Measurements from ENCODE around the gene AHCYL2. TPM values are rescaled to one million over a fixed set of nuclear protein-coding genes. Genes with fewer than 3 reads are reported as not detected.

Gene AHCYL2
- total and polyA plus RNA-seq, 2 of the 8 experiments (the other 6 are each of a cell fraction or from before 2014, with no cell fraction given): 20.7 to 25.4 TPM

DNA sequence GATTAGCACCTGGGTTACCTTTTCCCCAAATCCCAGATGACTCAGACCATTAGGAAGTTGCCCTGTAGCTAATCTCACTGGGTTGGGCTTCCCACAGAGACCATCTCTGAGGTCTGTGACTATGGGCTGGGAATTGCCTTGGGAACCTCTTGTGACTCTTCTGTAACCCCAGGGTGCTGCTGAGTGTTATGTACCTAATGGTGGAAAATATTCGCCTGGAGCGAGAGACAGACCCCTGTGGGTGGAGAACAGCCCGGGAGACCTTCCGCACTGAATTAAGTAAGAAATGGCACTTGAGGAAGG is 229.4 kb downstream of the AHCYL2 start (continued):
- TF ChIP-seq, protein P1, sequence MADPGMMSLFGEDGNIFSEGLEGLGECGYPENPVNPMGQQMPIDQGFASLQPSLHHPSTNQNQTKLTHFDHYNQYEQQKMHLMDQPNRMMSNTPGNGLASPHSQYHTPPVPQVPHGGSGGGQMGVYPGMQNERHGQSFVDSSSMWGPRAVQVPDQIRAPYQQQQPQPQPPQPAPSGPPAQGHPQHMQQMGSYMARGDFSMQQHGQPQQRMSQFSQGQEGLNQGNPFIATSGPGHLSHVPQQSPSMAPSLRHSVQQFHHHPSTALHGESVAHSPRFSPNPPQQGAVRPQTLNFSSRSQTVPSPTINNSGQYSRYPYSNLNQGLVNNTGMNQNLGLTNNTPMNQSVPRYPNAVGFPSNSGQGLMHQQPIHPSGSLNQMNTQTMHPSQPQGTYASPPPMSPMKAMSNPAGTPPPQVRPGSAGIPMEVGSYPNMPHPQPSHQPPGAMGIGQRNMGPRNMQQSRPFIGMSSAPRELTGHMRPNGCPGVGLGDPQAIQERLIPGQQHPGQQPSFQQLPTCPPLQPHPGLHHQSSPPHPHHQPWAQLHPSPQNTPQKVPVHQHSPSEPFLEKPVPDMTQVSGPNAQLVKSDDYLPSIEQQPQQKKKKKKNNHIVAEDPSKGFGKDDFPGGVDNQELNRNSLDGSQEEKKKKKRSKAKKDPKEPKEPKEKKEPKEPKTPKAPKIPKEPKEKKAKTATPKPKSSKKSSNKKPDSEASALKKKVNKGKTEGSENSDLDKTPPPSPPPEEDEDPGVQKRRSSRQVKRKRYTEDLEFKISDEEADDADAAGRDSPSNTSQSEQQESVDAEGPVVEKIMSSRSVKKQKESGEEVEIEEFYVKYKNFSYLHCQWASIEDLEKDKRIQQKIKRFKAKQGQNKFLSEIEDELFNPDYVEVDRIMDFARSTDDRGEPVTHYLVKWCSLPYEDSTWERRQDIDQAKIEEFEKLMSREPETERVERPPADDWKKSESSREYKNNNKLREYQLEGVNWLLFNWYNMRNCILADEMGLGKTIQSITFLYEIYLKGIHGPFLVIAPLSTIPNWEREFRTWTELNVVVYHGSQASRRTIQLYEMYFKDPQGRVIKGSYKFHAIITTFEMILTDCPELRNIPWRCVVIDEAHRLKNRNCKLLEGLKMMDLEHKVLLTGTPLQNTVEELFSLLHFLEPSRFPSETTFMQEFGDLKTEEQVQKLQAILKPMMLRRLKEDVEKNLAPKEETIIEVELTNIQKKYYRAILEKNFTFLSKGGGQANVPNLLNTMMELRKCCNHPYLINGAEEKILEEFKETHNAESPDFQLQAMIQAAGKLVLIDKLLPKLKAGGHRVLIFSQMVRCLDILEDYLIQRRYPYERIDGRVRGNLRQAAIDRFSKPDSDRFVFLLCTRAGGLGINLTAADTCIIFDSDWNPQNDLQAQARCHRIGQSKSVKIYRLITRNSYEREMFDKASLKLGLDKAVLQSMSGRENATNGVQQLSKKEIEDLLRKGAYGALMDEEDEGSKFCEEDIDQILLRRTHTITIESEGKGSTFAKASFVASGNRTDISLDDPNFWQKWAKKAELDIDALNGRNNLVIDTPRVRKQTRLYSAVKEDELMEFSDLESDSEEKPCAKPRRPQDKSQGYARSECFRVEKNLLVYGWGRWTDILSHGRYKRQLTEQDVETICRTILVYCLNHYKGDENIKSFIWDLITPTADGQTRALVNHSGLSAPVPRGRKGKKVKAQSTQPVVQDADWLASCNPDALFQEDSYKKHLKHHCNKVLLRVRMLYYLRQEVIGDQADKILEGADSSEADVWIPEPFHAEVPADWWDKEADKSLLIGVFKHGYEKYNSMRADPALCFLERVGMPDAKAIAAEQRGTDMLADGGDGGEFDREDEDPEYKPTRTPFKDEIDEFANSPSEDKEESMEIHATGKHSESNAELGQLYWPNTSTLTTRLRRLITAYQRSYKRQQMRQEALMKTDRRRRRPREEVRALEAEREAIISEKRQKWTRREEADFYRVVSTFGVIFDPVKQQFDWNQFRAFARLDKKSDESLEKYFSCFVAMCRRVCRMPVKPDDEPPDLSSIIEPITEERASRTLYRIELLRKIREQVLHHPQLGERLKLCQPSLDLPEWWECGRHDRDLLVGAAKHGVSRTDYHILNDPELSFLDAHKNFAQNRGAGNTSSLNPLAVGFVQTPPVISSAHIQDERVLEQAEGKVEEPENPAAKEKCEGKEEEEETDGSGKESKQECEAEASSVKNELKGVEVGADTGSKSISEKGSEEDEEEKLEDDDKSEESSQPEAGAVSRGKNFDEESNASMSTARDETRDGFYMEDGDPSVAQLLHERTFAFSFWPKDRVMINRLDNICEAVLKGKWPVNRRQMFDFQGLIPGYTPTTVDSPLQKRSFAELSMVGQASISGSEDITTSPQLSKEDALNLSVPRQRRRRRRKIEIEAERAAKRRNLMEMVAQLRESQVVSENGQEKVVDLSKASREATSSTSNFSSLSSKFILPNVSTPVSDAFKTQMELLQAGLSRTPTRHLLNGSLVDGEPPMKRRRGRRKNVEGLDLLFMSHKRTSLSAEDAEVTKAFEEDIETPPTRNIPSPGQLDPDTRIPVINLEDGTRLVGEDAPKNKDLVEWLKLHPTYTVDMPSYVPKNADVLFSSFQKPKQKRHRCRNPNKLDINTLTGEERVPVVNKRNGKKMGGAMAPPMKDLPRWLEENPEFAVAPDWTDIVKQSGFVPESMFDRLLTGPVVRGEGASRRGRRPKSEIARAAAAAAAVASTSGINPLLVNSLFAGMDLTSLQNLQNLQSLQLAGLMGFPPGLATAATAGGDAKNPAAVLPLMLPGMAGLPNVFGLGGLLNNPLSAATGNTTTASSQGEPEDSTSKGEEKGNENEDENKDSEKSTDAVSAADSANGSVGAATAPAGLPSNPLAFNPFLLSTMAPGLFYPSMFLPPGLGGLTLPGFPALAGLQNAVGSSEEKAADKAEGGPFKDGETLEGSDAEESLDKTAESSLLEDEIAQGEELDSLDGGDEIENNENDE (IDR thresholded peaks at IDR 0.05; ENCODE audit: insufficient replicate concordance, low read length): no peak
- TF ChIP-seq CHD2 (IDR thresholded peaks at IDR 0.05; ENCODE audit: low read length): no peak
- TF ChIP-seq KDM4A (IDR thresholded peaks at IDR 0.05; ENCODE audit: low read depth, low read length, severe bottlenecking): no peak
- TF ChIP-seq BACH1 (IDR thresholded peaks at IDR 0.05; ENCODE audit: low read length): no peak
- TF ChIP-seq SIN3A (conservative IDR thresholded peaks at IDR 0.05 in 1 of 2, IDR thresholded peaks at IDR 0.05 in 1 of 2; ENCODE audit: low read depth in 1 of 2, low read length in 2 of 2): no peak
- no peak for TF ChIP-seq EP300 (IDR thresholded peaks at IDR 0.05; ENCODE audit: borderline replicate concordance in 1 of 2, low read depth in 2 of 2, low read length in 2 of 2)
- TF ChIP-seq BCL11A (IDR thresholded peaks at IDR 0.05; ENCODE audit: low read depth in 2 of 2, low read length in 2 of 2): no peak
- TF ChIP-seq RXRA (IDR thresholded peaks at IDR 0.05; ENCODE audit: insufficient read depth, low read depth, low read length): no peak
- TF ChIP-seq KDM5A (IDR thresholded peaks at IDR 0.05; ENCODE audit: low read length): no peak
- TF ChIP-seq TEAD4 (IDR thresholded peaks at IDR 0.05; ENCODE audit: low read depth, low read length): no peak
- TF ChIP-seq ZNF274 (IDR thresholded peaks at IDR 0.05; ENCODE audit: borderline replicate concordance, extremely low read depth, low read length): no peak
- TF ChIP-seq KDM1A (IDR thresholded peaks at IDR 0.05; ENCODE audit: borderline replicate concordance, low read length): no peak
- TF ChIP-seq POU5F1 (IDR thresholded peaks at IDR 0.05; ENCODE audit: low read depth, low read length): no peak
